DMS 273 treated with DMSO at 0.1 percent for 48 hours (cell line): ENCODE results near the gene ST8SIA2.
"Not testable (repeated sequence)": the region's sequence is repeated elsewhere in the genome, so short reads cannot be mapped to it uniquely, and the experiment has no call there.

Experiments
- DNase-seq: peaks from one replicate; lab custom pipeline; 2025; lab: John Stamatoyannopoulos, UW

The ST8SIA2 gene

DNA sequence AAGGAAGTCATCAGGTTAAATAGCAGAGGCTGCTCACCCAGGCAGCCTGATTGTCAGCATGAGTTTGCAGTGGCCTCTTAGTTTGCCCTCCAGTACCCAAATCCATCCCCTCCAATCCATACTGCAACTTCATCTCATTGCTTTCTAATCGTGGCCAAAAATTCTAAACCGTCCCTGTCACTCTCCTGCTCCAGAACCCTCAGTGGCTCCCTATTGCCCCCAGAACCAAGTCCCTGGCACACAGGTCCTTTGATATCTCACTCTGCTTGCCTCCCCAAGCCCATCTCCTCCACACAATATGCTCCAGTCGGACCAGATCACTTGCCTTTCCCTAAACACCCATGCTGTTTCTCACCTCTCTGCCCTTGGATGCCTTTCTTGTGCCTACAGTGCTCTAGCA, 49.7 kb downstream of the ST8SIA2 start:
- no peak for DNase-seq

DNA sequence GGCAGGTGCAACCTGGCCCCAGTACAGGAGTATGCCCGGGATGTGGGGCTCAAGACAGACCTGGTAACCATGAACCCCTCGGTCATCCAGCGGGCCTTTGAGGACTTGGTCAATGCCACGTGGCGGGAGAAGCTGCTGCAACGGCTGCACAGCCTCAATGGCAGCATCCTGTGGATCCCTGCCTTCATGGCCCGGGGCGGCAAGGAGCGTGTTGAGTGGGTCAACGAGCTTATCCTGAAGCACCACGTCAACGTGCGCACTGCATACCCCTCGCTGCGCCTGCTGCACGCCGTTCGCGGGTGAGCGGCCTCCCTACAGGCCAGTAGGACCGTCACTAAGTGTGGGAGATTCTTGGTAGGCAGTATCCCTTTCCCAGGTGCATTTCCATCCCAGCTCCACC, 51.0 kb downstream of the ST8SIA2 start:
- DNase-seq = no peak

DNA sequence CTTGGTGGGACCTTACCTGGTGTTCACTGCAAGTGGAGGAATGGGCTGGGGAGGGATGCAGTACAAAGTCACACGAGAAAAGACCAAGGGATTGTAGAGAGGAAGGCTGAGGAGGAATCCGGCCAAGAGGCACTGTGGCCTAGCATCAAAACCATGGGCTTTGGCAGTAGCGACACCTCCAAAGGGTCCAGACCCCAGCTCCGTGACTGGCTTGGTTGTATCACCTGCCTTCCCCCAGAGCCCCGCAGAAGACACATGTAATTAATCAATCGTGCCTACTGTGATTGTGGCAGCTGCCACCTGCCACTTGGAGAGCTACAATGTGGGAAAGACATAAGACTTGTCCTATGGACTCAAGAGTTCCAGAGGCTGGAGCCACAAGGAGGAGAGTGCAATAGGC, 54.7 kb downstream of the ST8SIA2 start:
- DNase-seq = no peak

DNA sequence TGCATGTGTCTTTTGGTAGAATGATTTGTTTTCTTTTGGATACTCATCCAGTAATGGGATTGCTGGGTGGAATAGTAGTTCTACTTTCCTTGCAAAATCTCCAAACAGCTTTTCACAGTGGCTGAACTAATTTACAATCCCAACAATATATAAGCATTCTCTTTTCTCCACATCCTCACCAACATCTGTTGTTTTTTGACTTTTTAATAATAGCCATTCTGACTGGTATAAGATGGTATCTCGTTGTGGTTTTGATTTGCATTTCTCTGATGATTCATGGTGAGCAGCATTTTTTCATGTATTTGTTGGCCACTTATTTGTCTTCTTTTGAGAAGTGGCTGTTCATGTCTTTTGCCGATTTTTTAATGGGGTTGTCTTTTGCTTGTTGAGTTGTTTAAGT, 55.8 kb downstream of the ST8SIA2 start:
- DNase-seq = no peak

DNA sequence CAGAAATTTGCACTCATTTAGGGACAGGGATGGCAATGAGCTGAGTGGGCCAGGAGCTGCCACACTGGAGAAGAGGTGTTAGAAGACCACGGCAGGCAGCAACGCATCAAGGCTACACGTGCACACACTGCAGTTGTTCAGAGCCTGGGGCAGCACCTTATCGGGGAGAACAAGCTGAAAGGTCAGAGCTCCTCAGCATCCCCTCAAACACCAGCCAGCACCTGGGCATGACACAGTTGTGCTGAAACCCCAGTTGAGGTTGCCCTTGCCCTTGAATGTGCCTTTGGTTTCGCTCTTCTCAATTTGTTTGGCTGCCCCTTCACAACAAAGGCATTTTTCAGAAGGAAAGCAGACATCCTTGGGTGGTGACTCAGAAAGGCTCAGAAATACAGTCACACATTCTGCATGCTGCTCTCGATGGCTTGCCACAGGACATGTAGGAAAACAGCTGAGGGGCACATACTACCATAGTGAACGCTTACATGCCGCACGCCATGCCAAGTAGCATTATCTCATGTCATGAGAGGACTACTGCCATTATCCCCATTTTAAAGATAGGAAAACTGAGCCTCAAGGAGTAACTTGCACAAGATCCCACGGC, 57.6 kb downstream of the ST8SIA2 start:
- no peak for DNase-seq

DNA sequence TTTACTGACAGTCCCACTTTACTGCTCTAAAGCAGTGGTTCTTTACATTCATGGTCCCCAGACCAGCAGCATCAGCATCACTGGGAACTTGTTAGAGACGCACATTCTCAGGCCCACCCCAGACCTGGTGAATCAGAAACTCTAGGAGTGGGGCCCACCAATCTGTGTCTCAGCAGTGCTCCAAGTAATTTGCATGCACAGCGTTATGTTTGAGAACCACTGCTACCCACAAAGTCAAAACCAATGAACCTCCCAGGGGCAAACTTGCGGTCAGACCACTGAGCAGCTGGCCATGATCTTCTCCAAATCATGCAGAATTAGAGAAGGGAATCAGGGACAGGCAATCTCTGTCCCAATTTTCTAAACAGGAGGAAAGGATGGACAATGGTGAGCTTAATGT, 58.5 kb downstream of the ST8SIA2 start:
- no peak for DNase-seq

DNA sequence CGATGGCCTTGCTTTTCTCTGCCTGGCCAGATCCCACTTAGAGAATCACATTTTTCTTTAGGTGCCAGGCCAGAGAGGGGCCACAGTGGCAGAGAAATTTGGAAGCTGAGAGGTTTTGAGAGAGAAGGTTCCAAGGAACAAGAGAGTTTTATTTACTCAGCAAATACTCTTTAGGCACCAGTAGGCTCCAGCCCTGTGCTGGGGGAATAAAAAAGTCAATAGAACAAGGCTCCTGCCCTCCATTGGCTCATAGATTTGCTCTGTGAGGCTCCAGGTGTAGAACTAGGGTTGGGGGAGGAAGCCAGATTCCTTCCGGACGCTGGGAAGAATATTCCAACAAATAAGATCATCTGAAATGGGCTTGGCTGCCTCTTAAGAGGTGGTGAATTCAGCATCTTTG, 59.9 kb downstream of the ST8SIA2 start:
- no peak for DNase-seq

DNA sequence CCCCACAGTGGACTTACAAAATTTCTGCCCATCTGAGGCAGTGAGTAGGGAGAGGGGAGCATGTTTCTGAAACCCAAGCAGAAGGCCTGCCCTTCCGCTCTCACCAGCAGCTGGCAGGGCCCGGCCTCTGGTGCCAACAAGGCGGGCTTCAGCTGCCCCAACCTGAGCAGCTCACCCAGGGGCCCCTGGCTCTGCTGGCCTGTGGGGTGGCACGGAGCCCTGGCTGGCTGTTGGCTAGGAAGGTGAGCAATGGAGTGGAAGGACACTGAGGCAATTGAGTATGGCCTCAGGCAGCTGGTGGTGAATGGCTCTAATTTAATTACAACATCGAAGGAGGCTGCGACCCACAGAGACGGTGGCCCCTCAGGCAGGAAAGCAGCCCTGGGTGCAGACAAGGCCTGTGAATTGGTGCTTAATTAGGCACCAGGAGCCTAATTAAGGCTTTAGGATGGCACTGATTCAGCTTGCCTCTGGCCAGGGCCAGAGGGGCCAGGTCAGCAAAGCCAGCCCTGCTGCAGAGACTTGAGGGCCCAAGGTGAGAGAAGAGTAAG, 60.9 kb downstream of the ST8SIA2 start:
- no peak for DNase-seq

DNA sequence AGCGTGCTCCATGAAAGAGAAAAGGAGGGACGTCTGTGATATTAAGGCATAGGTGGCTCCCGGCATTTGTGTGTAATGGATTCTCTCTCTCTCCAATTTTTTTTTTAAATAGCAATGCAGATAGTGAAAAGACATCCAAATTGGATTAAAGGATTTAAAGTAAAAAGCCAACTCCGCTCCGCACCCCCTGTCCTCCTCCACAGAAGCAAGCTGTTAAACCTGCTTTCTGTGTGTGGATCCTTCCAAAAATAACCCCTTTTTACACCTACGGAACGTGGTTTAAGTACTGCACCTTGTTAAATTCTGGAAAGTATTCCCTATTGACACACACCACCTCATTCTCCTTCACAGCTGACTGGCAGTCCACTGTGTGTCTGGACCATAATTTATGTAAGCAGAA, 61.6 kb downstream of the ST8SIA2 start:
- DNase-seq = no peak

DNA sequence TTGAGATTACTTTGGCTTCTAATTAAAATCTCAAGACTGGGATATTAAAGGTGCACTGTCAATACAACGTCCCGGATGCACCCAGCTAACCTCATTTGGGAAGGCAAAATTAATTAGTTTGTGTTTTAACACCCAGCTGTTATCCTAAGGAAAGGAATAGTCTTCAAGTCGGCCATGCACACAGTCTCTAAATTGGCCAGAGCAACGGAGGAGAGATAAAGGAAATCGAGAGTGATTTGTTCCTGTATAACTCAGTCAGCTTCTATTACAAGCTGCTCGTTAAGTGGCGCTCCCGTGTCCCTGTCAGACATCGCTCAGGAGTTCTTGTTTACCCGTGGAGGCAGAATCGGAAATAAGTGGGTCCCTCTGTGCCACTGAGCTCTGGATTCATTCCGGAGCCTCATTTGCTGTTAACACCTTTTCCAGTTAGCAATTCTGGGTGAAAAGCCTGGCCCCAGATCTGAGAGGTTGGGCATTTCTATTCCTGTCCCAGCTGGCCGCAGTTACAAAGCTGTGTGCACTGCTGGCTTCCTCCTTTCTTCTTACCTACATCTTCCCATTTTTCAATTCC, 63.9 kb downstream of the ST8SIA2 start:
- DNase-seq = no peak

DNA sequence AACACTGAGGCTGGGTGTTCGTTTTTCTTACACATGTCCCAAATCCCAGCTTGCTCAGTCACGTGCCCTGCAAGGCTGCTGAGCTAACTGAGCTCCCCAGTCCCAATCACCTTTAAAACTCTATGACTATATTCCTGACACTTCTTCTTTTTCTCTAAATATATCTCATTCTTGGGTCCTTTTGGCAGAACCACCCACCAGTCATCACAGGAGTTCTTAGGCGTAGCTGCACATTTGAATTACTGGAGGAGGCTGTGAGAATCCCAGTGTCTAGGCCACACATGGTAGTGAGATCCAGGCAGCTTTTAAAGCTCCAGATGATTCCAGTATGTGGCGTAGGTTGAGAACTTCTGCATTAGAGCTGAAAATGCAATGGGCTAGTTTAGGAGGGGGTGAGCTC, 66.3 kb downstream of the ST8SIA2 start:
- no peak for DNase-seq

DNA sequence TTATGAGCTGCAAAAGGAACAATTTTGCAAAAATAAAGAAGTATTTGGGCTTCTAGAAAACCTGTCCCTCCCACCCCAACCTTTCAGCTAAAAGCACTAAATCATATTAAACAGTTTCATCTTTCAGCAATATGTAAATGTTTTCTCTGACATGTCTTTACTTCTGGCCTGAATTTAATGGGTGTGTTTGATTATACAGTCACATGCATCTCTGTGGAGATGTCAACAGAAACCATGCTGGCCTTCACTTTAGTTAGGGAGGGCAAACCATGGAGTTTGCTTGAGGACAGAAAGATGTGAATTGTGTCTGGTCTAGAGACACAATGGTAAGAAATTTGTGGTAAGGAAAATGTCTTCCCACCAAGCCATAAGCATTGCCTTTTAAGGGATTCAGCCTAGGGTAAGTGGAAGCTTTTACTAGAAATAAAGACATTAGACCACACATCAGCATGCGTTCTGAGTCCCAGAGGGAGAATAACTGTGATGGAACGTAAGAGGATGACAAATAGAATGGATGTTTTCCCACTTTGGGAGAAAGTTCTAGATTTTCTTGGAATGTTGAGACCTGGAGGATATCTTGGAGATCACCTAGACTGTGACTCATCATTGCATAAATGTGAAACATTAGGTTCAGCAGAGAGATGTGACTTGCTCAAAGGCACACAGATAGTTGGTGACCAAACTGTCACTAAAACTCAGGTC, 68.9 kb downstream of the ST8SIA2 start:
- no peak for DNase-seq

DNA sequence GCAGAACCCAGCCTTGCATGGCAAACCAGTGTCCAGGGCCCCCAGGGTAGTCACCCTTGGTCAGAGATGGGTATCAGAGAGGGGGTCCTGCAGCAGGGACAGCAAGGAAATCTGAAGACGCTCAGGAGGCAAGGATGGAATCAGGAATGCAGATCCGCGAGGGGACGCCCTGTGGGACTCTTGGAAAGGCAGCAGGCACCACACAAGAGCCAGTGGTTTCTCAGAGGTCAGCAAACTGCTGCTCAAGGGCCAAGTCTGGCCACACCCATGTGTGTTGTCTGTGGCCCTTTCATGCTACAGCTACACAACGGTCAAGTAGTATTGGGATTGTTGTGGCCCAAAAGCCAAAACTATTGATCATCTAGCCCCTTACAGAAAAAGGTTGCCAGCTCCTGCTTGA, 69.7 kb downstream of the ST8SIA2 start:
- DNase-seq = no peak

DNA sequence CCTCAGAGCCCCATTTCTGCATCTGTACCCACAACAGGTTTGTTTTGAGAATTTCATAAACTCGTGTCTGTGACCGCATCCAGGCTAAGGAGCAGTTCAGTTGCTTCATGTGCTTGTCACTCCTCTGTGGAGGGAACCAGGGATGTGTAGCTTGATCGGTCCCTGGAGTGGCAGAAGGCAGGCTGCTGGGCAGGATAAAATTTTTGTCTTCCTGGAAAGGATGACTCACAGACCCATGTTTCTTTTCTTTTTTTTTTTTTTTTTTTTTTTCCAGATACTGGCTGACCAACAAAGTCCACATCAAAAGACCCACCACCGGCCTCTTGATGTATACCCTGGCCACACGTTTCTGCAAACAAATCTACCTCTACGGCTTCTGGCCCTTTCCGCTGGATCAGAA, 70.1 kb downstream of the ST8SIA2 start:
- no peak for DNase-seq

DNA sequence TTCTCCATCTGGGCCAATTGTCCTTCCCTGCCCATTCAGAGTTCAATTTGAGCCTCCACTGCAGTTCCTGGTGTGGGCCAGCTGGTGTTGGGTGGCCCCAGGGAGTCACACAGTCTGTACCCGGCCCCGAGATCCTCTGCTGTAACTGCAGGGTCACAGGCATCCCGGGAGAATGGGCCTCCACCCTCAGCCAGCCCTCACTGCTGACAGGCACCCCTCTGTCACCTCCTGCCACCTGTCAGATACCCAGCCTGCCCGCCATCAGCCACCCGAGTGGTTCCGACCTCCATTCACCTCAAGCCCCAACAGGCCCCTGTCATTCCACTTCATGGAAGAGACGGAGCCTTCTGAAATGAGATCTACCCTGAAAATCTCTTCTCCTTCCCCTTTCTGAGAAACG, 73.2 kb downstream of the ST8SIA2 start:
- DNase-seq = no peak

DNA sequence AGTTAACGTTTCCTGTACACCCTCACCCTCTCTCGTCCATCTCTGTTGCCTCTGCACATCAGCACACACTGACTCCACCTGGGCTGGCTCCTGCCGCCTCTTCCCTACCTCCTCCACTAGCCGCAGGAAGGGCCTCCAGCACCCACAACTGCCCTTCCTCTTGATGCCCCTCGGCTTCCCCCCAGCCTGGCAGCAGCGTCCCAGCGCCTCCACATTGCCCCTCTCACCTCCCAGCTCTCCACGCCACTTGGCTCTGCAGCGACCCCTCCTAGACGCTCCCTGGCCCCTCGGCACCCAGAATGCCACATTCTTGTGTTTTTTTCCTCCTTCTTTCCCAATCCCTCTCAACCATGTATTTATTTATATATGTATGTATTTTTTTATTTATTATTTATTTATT, 73.6 kb downstream of the ST8SIA2 start:
- no peak for DNase-seq

DNA sequence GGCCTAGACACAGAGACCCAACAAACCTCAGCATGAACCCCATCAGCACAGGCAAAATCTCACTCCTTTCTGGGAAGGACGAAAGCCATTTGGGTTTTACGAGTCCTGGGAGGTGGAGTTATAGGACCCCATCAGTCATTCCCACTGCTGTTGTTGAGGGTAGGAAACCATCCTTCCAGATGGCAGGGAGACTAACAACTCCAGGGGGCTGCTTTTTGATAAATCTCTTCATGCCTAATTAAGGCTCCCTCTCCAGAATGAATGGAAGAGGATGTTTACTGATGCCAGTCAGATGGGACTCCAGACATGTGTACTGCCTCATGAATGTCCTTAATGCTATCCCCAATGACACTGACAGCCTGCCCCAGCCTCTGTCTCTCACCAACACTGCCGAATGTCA, 75.3 kb downstream of the ST8SIA2 start:
- no peak for DNase-seq

DNA sequence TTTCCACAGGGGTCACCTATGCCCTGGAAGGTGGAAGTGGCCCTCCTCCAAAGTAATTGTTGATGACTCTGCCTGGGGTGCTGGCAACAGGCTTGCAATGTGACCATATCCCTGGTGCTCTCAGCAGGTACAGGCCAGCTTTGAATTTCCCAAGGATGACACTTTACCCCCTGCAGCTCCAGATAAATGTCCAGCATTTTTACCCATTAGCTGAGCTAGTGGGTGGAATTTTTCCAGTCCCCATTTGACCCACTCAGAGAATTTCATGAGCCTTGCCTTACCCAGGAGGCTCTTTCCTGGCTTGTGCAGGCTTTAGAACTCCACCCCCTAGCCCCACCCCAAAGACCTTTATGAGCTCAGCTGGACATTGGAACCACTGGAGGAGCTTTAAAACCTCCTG, 77.6 kb downstream of the ST8SIA2 start:
- DNase-seq = no peak

DNA sequence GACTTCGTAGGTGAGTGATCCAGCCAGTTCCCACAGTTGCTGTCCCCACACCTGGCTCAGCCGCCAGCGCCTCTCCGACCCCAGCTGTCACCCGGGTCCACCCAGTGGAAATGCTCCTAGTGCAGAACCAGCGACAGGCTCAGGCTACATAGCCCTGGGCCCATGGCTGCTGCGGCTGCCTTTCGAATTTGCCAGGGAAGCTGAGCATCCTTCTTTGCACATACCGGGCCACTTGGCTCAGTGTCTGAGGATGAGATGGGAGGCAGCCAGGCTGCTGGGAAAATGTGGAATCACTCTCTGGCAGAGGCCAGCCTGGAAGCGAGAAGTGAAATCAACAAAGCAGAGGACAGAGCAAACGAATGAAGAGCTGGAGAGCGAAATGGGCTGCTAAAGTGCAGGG, 80.1 kb downstream of the ST8SIA2 start:
- DNase-seq = no peak

DNA sequence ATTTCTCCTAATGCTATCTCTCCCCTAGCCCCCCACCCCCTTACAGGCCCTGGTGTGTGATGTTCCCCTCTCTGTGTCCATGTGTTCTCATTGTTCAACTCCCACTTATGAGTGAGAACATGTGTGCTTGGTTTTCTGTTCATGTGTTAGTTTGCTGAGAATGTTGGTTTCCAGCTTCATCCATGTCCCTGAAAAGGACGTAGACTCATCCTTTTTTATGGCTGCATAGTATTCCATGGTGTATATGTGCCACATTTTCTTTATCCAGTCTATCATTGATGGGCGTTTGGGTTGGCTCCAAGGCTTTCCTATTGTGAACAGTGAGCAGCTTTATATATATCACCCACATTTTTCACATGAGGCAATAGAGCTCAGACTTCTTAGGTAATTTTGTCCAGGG, 86.0 kb downstream of the ST8SIA2 start:
- DNase-seq = not testable (repeated sequence)

DNA sequence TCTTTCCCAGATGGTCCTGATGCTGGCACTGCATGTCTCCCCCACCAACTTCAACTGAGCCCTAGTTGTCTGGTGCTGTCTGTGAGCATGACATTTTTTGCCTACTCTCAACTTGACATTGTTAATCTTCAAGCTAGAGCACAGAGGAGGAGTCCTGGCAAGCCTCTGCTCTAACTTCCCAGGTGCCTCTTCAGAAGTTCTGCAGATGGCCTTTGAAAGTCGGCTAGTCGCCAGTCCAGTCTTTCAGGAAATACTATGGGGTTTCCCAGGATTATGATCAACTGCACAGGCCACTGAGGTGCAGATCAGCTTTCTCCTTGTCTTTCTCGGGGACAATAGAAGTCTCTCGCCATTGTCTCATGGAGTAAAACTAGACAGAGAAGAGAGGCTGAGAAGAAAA, 86.7 kb downstream of the ST8SIA2 start:
- no peak for DNase-seq

DNA sequence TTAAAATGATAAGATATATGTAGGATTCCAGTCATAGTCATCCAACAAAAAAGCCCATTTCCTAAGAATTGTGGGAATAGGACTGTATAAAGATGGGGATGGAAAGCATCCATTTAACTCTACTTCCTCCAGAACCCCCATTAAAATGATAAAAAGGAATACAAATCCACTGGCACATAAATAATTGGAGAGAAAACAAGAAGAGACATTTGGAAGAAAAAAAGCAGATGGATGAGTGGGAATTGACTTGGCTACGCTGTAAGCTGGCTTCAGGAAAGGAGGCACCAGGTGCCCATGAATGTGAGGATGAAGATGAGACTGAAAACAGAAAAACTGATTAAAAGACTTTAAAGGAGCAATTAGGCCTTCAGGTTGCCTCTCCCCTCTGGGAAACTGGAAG, 91.8 kb downstream of the ST8SIA2 start:
- no peak for DNase-seq

DNA sequence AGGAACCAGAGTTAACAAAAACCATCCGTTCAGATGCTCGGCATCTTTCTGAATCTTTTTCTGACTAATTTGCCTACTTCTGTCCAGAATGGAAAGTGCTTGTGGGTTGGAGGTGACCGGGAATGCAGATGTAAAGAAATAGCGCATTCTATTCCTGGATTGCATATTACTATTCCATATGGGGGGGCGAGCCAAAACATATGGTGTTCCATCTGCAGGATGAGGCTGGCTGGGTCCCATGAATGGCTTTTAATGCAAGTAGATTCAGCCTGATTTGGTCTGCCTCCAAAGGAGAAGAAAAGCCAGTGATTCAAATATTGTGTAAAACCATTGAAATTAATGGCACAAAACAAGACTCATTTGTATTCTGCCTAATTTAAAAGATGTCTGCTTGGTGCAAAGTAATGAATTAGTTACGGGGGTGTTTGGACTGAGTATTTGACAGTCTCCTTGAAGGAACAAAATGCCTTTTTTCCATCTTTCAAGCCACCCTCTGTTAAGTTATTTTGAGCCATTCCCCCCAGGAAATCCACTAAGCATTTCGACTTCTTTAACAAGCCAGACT, 99.0 kb downstream of the ST8SIA2 start:
- peak; percentile 65 for DNase-seq
